ENCODE data around the gene APOL1. TPM values are rescaled to one million over a fixed set of nuclear protein-coding genes. Genes with fewer than 3 reads are reported as not detected.
"Not testable (repeated sequence)": the region's sequence is repeated elsewhere in the genome, so short reads cannot be mapped to it uniquely, and the experiment has no call there.

Gene APOL1
- total RNA-seq, 1 donor from 2014 or later: 99.8 TPM

GRCh38 chr22:36289948-36290371, 37.0 kb downstream of the APOL1 start:
- not testable (repeated sequence) for DNase-seq (ENCODE audit: low spot score); ATAC-seq

DNA sequence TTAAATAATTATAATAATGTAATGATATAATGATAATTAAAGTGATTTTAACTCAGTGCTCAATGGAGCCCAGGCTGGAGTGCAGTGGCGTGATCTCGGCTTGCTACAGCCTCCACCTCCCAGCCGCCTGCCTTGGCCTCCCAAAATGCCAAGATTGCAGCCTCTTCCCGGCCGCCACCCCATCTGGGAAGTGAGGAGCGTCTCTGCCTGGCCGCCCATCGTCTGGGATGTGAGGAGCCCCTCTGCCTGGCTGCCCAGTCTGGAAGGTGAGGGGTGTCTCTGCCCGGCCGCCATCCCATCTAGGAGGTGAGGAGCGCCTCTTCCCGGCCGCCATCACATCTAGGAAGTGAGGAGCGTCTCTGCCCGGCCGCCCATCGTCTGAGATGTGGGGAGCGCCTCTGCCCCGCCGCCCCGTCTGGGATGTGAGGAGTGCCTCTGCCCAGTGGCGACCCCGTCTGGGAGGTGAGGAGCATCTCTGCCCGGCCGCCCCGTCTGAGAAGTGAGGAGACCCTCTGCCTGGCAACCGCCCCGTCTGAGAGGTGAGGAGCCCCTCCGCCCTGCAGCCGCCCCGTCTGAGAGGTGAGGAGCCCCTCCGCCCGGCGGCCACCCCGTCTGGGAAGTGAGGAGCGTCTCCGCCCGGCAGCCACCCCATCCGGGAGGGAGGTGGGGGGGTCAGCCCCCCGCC, 37.6 kb downstream of the APOL1 start:
- ATAC-seq; DNase-seq (ENCODE audit: low spot score): not testable (repeated sequence)

DNA sequence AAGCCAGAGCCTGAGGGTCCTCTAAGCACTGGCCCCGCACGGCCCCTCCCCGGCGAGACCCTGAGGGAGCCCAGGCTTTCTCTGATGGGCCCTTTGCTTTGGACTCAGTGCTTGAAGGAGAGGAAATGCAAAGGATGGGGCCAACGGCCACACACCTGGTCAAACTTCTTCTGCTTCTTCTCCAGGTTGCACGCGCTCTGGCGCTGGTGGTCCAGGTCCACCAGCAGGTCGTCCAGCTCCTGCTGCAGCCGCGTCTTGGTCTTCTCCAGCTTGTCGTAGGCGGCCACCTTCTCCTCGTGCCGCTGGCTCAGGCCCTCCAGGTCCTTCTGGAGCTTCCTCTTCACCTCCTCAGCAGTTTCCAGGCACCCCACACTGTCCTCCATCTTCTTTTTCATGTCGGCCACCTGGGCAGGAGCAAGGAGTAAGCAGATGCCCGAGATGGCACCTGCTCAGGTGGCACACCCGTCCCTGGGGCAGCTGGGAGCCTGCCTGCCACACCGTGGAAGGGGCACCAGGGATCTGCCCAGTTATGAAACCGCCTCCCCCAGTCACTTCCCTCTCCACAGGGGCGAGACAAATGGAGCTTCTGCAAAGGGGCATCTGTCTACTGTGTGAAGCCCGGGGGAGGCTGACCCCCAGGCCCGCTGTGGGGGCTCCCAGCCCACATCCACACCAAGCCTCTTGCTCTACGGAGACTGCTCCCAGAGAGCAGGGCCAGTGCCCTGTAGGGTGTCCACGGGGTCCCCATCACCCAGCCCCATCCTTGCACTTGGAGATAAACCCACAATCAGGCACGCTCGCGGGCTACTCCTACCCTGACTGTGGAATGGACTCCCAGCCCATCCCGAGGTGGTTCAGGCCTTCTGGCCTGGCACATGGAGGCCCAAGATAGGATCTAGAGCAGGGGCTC, 39.2 kb downstream of the APOL1 start:
- DNase-seq (ENCODE audit: low spot score) (no peak), ATAC-seq (peak; percentile 9)

- no peak for DNase-seq (ENCODE audit: low spot score)
These were observed 40.0 kb downstream of the APOL1 start for GRCh38 chr22:36292823-36293530.

DNA sequence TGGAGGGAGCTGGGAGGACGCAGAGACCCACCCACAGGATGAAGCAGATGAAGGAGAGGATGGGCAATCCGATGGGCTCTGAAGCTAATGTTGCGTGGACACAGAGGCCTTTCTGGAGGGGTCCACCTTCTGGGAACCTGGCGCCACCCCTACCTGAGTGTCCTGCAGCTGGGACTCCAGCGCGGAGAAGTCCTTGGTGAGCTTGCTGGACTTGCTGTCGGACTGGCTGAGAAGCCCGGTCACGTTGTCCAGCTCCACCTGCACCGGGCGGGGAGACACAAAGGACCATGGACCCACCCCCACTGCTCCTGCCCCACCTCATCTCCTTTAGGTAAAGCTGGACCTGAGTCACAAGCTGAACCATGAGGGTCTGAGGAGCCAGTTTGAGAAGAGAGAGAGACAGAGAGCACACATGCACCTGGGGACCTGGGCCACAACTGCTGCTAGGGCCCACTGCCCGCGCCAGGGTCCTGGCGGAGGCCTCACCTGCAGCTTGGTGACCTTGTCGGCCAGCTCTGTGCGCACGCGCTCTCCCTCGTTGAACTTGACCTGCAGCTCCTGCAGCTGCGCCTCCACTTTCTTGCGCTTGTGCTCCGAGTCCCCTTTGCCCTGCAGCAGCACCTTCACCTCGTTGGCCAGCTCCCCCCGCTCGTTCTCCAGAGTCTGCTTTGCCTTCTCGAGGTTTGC, 40.8 kb downstream of the APOL1 start:
- DNase-seq (ENCODE audit: low spot score) (no peak), ATAC-seq (no peak)

More at GRCh38 chr22:36292823-36293530, 40.0 kb downstream of the APOL1 start:
- peak; percentile 9 for ATAC-seq

DNA sequence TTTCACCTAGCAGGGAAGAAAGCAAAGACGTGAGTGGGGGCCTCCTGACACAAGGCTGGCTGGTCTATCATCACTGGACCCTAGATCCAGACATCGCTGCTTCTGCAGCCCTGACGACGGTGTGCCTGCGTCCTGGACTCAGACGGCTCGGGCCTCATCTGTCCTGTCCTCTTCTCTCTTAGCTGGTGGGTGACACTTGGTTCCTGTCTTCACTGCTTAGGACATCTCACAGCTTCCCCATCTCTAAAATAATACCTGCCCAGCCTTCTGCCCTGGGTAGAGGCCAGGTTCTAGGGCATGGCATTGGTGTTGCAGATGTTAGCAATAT, 41.3 kb downstream of the APOL1 start:
- DNase-seq (ENCODE audit: low spot score): no peak
- ATAC-seq: no peak

DNA sequence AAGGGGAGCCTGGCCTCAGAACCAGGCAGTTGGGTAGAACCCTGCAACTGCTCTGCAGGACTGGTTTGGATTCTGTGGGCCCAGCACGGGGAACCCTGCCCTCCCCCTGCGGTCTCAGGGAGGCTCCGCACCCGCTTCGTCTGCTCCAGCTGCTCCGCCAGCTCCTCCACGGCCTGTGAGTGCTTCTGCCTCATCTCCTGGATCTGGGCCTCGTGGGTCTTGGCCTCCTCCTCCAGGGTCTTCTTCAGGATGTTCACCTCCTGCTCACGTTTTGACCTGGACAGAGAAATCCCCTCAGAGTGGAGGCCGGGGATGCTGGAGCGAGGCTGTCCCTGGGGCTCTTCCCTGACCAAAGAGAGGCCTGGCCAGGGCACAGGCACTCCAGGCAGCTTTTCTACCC, 41.9 kb downstream of the APOL1 start:
- ATAC-seq: no peak
- DNase-seq (ENCODE audit: low spot score): no peak

DNA sequence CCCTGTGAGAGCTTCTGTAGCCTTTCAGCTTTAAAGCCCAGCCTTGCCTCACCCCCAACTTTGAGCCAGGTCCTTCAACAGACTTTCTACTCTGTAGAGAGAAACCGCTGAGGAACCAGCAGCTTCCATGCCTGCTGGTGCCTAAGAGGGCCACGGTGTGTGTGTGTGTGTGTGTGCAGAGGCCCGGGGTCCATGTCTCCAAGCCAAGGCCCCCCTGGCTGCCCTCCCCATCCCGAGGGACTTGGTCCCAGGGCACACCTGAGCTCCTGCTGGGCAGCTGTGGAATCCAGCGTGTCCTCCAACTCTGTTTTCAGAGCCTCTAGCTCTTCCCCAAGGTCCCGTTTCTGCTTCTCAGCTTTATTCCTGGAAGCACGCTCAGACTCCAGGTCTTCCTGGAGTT, 42.3 kb downstream of the APOL1 start:
- no peak for DNase-seq (ENCODE audit: low spot score)
- ATAC-seq: no peak

DNA sequence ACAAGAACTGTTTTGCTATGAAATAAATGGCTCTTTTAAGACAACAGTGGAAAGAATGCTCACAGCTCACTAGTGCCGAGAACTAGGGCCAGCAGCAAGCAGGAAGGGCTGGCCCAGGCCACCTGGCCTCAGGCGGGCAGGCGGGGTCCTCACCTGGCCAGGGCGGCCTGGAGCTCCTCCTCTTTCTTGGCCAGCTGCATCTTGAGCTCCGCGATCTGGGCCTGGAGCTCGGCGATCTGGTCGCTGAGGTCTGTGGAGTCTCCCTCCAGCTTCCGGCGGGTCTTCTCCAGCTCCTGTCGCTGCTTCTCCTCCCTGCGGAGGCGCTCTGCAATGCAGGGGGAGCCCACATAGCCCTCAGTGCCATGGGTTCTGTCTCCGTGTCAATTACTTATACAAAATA, 43.8 kb downstream of the APOL1 start:
- no peak for DNase-seq (ENCODE audit: low spot score)
- ATAC-seq: no peak

DNA sequence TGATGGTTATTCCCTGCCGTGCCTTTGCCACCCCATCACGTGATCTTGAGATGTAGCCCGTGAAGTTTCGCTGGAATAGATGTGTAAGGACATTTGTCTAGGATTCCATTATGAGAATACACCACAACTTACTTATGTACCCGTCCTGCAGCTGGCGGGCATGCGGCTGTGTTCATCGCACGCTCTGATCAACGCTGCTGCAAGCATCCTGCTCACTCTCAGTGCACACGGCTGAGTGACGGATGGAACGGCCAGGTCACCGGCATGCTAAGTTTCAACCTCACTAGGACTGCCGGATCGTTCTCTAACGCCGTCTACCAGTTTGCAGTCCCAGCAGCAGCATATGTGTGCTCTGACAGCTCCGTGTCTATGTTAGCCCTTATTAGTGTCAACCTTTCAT, 44.6 kb downstream of the APOL1 start:
- no peak for ATAC-seq
- DNase-seq (ENCODE audit: low spot score): no peak

- DNase-seq (ENCODE audit: low spot score): no peak
- no peak for ATAC-seq
These were observed 45.2 kb downstream of the APOL1 start for GRCh38 chr22:36298118-36298517.

DNA sequence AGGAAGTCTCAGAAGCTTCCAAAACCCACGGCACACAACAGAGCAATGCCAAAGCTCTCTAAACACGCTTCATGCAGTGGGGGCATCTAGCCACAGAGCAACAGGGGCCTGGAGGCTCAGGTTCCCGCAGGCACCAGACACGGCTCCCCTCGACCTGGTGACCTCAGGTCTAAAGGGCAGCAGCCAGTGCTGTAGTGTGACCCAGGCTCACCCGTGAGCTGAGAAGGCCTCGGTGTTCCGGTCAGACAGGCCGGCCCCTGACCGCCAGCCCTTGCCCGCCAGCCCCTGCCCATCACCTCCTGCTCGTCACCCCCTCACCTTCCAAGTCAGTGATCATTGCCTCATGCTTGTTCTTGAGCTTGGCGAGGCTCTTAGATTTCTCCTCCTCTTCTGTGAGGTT, 45.7 kb downstream of the APOL1 start:
- ATAC-seq (peak; percentile 75), DNase-seq (ENCODE audit: low spot score) (peak; percentile 72)

DNA sequence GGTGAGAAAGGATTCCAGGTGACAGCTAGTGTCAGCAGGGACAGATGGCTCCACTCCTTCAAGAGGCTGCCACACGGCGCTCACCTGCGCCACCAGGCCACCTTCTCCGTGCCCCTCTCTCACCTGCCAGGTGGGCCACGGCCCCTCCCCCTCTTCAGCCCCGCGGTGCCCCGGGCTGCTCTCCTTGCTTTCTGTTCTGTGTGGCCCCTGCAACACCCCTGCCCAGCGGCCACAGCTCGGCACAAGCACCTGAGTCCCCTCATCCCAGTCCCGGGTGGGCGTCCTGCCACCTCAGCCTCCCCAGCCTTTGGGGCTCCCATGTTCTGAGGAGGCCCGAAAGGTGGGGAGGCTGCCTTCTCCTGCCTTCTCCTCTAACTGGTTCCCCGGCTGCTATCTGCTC, 46.4 kb downstream of the APOL1 start:
- ATAC-seq (no peak), DNase-seq (ENCODE audit: low spot score) (no peak)

DNA sequence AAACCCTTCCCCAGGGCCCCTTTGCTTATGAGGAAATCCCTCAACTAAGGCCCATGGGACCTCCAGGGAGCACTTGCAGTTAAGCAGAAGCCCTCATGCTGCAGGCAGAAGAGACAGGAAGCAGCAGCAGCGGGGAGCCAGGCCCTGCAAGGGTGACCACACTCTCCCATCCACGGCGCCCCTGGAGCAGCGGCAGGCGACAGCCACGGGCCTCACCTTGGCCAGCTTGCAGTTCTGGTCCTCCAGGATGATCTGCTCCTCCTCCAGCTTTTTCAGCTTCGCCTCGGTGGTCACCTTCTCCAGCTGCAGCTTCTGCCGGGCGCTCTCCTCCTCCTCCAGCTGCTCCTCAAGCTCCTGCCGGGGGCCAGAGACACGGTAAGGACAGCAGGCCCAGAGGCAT, 47.0 kb downstream of the APOL1 start:
- no peak for ATAC-seq
- DNase-seq (ENCODE audit: low spot score): no peak

DNA sequence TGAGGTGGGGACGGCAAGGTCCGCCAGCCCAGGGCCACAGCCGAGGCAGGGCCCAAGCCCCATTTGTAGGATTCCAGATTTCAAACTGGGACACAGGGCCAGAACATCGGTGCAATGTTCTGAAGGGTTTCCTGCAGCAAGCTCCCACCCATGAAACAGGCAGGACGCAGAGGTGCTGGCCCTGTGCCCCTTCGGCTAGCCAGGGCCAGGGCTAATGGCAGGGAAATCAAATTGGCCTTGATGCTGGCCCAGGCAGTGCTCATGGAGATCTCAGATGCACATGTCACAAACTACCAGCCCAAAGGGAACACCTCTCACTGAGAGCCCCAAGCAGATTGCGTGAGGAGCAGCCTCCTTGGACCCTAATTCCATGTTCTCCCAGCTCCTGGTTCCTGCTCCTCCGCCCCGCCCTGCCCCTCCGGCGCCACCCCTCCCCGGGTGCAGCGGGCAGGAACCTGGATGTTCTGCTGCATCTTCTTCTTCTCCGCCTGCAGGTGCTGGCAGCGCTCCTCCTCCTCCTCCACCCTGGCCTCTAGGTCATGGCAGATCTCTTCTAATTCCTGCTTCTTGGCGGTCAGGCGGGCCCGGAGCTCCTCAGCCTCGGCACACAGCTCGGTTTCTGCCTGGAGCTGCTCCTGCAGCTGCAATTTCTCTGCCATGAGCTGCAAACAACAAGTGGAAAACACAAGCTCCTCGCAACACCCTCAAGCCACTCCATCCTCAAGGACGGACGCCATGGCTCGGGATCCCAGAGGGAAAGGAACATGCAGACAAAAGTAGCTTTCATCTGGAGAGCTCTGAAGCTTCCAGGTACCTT, 47.7 kb downstream of the APOL1 start:
- DNase-seq (ENCODE audit: low spot score) (no peak), ATAC-seq (no peak)

GRCh38 chr22:36301384-36301828, 48.5 kb downstream of the APOL1 start:
- ATAC-seq: peak; percentile 76
- peak; percentile 76 for DNase-seq (ENCODE audit: low spot score)

GRCh38 chr22:36301851-36302250, 48.9 kb downstream of the APOL1 start:
- no peak for ATAC-seq

GRCh38 chr22:36302439-36303114, 49.6 kb downstream of the APOL1 start:
- no peak for ATAC-seq
- DNase-seq (ENCODE audit: low spot score): no peak

More at GRCh38 chr22:36301851-36302250, 48.9 kb downstream of the APOL1 start:
- DNase-seq (ENCODE audit: low spot score): no peak

DNA sequence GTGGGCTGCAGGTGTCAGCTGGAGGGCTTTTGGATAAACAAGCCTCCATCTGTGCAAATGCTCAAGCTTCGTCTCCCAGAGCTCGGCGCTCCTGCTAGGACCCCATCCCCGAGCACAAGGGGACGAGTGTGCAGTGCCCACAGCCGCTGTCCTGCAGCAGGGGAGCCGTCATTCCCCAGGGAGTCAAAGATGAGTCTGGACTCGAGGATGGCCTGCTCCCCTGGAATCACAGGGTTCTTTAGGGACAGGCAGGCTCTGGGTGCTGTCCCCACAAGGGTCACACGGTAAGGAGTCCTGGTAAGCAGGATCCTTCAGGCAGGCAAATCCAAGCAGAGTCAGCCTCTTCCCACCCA, 50.2 kb downstream of the APOL1 start:
- DNase-seq (ENCODE audit: low spot score): no peak
- ATAC-seq: no peak

DNA sequence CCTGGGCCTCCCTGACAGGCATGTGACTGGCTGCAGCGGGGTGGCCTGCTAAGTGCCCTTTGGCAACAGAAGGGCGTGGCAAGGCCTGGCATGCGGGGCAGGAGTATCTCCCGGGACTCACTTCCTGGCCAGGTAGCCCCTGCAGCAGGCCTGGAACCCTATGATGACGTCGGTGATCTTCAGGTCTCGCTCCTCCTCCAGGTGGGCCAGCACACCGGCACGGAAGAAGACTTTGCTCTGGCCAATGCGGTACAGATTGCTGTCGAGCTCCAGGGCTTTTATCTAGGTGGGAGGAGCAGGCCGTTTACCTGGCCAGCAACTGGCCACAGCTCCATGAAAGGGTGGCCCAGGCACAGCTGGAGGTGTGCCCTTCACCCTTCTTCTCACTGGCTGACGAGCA, 50.9 kb downstream of the APOL1 start:
- peak; percentile 66 for DNase-seq (ENCODE audit: low spot score)
- peak; percentile 57 for ATAC-seq

Data from left lobe of liver (tissue), 2 donors.